Vagina (tissue), 2 donors: ENCODE data around the gene C1D.

ENCODE experiments used
- CTCF ChIP-seq, 3 experiments: fragments of 450-650 bp in 2 of 3; fragments of 200-600 bp in 1 of 3; sonication (generic) in 1 of 3; IDR thresholded peaks; one replicate each; pipeline ENCODE4 v1.5.1; 2017 to 2019; ENCODE audit warnings: antibody characterized with exemption in 3 of 3, mild to moderate bottlenecking in 2 of 3, moderate library complexity in 2 of 3
- POLR2A ChIP-seq, 2 donors: fragments of 450-650 bp; IDR thresholded peaks; one replicate each; pipeline ENCODE4 v1.6.1; 2017; ENCODE audit warnings: antibody characterized with exemption in 2 of 2, mild to moderate bottlenecking in 2 of 2, moderate library complexity in 2 of 2
- POLR2AphosphoS5 ChIP-seq, 2 donors: sonication (generic); formaldehyde crosslinking; IDR thresholded peaks; one replicate each; pipeline ENCODE4 v1.9.0; 2017; ENCODE audit warnings: antibody characterized with exemption in 2 of 2, mild to moderate bottlenecking in 2 of 2, low read depth in 1 of 2; ENCODE audit not compliant: insufficient read depth in 1 of 2

GRCh38 chr2:68024450-68024849 is 38.4 kb downstream of the C1D start:
- TF ChIP-seq POLR2AphosphoS5 (IDR thresholded peaks at IDR 0.05; ENCODE audit: insufficient read depth in 1 of 2, low read depth in 1 of 2) (no peak), CTCF (IDR thresholded peaks at IDR 0.05) (no peak), POLR2A (IDR thresholded peaks at IDR 0.05) (no peak)
